GM21526 (cell line): ENCODE results near the gene ATP8B4.

Experiments
- ATAC-seq: cut with Tn5 transposase; IDR thresholded peaks from one replicate; pipeline ENCODE4 v1.9.1; 2021; ENCODE audit warnings: moderate library complexity; ENCODE audit not compliant: unreplicated experiment, low FRiP score

Gene ATP8B4

DNA sequence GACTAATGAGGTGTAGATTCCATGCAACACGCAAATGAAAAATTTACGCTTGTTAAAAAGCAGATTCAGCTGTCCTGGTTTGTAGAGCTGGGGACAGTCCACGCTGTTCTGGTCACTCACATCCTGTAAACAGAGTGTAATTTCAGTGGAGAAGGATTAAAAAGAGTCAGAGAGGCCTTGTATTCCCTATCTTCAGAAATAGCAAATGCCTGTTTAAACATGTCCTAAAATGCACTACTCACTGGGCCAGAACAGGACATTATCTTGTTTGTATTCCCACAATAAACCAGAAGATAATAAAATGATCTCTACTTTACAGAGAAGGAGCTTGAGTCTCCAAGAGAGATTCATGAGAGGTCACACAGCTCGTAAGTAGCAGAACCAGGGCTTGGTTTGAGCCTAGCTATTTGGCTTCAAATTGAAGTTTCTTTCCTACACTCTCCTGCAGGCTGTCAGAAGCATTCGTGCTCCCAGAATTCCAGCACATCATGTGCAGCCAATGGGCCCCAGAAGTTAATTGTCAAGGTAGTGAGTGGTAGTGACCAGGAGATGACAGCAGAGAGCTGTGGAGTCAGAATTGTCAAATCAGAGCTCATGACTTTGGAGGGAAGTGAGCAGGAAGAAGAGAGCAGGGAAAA is 242.5 kb downstream of the ATP8B4 start:
- no peak for ATAC-seq

GRCh38 chr15:49875392-49875791 is 243.6 kb downstream of the ATP8B4 start:
- no peak for ATAC-seq

- no peak for ATAC-seq
Measured at GRCh38 chr15:49870472-49870871, 248.6 kb downstream of the ATP8B4 start.

GRCh38 chr15:49868348-49868747 is 250.7 kb downstream of the ATP8B4 start:
- ATAC-seq, result no peak

DNA sequence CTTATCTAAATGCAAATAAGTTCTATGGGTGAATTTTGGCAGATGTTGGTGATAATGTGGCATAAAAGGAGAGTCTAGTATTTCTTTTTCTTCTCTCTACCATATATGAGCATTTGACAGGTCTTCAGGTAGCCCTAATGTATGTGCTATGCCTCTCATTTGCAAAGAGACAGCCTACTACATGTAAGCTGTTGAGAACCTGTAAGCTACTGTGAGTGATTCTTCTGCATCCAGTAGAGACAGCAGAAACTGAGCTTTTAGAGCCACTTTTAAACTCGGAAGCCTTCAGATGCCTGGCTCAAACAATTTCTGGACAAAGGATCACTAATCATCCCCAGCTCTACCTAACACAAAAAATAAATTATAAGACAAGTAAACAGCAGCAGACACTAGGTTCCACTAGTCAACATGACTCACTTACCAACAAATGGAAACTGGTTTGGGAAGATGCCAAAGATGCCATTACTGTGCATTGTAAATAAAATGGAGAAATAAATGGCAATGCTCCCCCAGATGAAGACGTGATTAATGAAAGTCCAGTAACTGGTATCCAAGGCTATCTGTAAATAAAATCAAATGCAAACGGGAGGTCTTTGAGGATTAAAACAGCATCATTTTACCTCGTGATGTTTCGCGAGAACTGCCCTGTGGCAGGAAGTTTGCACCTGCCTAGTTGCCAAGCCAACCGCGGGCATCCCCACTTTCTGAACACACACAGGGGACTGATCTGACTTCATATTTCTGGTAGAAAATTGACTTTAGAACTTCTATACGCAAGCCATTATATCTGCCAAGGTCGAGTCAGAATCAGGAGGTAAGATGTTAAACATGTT is 252.9 kb downstream of the ATP8B4 start:
- no peak for ATAC-seq

DNA sequence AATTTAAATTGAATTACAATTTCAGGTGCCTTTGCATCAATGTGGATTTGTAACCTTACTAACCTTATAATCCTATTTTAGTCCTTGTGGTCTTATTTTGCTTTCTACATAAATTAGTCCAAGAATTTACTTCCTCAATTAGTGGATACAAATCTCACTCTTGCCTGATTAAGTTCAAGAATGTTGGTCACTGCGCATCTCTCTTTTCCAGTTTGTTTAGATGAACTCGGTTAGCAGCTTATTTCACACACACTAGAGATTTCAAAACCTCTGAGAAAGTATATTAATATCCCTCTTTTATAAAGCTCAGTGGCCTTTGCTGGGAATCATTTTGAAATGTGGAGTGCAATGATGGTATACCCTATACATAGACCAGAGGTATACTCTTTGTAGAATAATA is 254.8 kb downstream of the ATP8B4 start:
- ATAC-seq, result no peak

DNA sequence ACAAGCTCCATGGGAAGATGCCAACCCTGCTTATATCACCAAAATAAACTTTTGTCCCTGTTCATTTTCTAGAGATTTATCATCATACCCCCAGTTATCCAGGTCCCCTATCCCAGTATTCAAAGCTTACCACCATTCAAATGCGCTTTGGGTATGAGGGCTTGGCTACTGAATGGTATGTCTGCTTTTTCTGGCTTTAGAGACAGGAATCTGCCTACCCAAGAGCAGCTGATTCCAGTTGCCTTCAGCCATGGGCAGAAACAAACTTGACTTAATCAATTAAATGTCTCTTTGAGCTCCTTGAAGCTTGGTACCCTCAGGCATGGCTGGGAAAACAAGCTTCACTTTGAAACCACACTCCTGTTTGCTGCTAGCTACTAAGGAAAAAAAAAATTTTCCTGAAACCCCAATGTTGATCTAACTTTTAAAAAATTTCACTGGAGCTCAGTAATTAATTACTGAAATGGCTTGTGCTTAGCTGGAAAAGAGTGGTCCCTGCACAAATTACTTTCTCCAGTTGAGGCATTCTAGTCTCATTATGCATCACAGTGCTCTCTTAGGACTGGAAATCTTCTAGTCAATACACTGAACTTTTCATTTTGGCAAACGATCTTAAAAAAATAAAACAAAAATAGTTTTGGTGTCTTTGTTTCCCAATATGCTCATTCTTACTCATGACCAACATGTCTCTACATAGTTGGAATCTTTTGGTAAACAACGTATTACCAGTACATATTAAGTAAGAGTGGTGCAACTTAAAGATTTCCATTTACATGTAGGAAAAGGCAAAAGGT is 255.4 kb downstream of the ATP8B4 start:
- ATAC-seq, result no peak

DNA sequence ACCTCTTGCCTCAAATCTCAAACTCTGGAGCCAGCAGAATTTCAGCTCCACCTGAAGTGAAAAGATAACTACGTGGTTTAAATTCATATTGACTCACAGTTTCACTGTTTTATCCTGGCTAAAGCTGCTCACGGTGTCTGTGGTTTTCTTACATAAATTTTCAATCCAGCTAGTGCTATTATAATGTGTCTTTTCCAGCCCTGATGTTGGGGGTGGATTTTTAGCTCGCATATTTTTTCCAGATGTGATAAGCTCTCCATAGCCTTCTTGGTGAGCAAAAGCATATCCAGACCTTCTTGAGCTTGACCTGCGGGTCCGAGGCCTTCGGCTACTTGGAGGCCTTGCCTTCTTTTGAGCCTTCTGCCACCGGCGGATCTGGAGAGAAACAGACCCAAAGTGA is 258.9 kb downstream of the ATP8B4 start:
- no peak for ATAC-seq

GRCh38 chr15:49857496-49858475 is 261.2 kb downstream of the ATP8B4 start:
- no peak for ATAC-seq

DNA sequence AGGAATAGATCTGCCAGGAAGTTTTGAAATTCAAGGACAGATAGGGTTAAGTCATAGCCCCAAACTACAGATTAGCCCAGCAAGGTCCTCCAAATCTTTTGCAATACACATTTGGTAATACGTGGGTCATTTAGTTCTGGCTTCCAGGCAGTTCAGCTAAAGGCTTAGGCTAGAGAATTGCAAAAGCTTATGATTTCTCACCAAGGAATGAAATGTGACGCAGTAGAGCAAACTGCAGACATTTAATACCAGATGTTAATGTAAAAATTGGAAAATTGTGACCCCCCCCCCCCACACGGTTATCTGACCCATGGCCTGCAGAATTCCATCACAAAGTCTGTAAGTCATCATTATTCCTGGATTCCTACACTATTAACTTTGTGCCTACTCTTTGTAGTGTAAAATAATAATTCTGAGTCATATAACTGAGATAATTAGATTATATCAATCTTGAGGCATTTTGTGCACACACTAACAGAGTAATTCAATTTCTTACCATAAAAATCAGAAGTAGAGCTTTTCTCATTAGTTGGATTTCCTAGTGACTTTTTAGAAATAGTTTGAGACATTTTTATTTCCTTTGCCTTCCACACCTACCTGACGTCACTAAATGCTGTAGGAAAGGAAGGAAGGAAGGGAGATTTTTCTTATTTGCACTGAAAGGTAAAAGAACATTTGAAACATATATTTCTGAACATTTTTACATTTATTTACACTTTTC is 263.0 kb downstream of the ATP8B4 start:
- ATAC-seq, result no peak

DNA sequence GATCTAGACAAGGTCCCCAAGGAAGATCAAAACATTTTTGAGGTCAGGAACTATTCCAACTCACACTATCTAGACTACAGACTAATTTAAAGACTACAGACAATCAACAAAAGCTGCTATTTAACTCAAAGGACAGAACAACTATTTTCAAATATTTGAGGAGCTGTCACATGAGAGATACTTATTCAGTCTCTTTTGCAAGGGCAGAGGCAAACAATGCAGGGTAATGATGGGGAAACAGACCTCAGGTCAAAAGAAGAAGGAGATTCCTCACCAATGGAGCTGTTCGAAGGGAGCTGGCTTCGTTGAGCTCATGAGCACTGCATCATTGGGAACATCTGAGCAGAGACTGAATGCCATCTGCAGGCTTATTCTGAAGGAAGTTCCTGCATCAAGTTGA is 266.3 kb downstream of the ATP8B4 start:
- ATAC-seq, result no peak

- ATAC-seq, result no peak
Measured at GRCh38 chr15:49848807-49849206, 270.2 kb downstream of the ATP8B4 start.

- no peak for ATAC-seq
Measured at GRCh38 chr15:49848282-49848724, 270.7 kb downstream of the ATP8B4 start.

DNA sequence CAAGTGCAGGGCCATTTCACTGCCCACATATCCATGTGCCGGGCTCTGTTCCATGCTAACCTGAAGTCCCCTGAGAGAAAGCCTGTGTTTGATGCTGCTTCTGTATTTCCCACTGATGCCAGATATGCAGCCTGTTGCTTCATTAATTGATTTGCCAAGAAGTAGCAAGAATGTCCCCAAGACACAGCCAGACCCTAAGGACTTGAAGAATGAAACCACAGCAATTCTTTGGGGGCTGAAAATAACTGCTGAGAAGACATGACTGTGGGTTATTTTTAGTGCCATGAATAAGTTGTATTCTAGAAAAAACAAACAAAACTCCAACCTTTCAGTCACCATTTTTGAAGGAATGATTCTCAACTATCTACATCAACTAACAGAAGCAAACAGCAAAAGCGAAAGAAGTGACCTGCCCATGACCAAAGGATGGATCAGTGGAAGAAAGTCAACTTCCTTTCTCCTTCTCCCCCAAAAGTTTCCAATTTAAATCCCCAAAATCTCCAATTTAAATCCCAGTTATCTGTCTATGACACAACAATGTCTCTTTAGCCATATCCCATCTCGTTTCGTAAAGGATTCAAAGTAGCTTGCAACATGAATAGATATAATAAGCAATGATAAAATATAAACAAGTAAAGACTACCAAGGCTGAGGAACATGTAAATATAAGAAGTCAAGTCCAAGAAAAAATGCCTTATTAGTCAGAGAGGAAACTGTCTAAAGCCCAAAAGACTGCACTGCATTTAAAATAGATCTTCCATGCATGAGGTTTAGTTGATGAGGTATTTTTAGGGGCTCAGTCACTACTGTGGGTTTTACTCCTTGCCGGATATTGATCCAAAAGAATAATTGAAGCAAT is 271.4 kb downstream of the ATP8B4 start:
- no peak for ATAC-seq

- ATAC-seq, result no peak
Measured at GRCh38 chr15:49844390-49844789, 274.6 kb downstream of the ATP8B4 start.

- ATAC-seq, result no peak
Measured at GRCh38 chr15:49843725-49844124, 275.3 kb downstream of the ATP8B4 start.

GRCh38 chr15:49842031-49842730 is 276.9 kb downstream of the ATP8B4 start:
- no peak for ATAC-seq

DNA sequence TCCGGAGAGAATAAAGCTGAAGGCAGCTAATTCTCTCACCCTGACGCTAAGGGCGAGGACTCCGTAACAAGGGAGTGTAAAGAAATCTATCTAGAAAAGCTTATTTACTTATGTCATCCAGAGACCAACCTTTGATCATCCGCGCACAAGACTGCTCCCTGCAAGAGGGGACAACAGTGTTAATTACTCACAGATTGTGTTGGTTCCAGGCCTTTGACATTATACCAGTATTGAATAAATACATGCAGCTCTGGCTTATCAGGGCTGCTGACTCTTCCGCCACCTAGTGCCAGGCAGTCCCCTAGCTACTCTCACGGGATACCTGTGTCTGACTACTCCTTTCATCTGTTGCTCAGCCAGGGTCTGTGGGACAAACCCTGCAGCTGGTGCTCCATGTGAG is 286.5 kb downstream of the ATP8B4 start:
- no peak for ATAC-seq
